ENCODE results near the gene FHIT.

GRCh38 chr3:59820352-59820934, 1430.8 kb downstream of the FHIT start:
- TF ChIP-seq CTCF (IDR thresholded peaks at IDR 0.05 in 4 of 5, conservative IDR thresholded peaks at IDR 0.05 in 1 of 5) = no peak
- no peak for TF ChIP-seq POLR2A (IDR thresholded peaks at IDR 0.05)
